GM21737 (cell line): ENCODE measurements around the gene BTNL9.
"Not testable (repeated sequence)": the region's sequence is repeated elsewhere in the genome, so short reads cannot be mapped to it uniquely, and the experiment has no call there.

Source experiments
- ATAC-seq: cut with Tn5 transposase; IDR thresholded peaks from one replicate; pipeline ENCODE4 v1.9.1; 2021; ENCODE audit warnings: mild to moderate bottlenecking, moderate library complexity; ENCODE audit not compliant: unreplicated experiment

The BTNL9 gene

DNA sequence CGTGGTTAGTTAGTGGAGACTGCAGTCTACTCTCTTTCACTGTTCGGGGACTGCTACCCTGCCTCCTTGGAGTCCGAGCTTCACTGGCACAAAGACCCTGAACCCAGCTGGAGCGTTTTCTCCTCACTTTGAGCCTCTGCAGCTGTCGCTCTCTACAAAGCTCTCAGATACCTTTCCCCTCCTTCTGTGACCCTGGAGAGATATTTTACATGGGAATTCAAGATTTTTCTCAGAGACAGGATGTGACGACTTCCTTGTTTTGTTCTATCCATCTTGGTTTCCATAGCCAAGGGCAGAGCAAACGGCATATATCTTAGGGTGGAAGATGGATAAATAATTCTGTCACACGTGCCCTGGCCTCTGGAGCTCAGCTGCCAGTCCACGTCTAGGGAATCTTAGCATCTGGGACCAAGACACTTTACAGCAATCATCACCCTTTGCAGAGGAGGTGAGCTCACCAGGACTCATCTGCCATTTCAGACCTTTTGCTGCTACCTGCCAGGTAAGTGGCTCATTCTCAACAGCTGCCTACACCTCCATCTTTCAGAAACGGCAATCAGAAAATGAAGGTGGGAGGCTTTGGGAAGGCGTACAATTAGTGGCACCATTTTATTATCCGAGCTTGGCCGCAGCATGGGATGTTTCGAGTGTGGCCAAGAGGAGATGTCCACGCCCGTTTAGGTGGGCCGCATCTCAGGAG lies at the start of gene BTNL9:
Gene BTNL9, plus strand, starts transcription at position 336 of the 700 bp plus-strand sequence. CDS start 5,224 bp downstream, outside the sequence.
- ATAC-seq = no peak

- ATAC-seq = no peak
These were observed 49.2 kb upstream of the BTNL9 start for GRCh38 chr5:180990882-180991242.

- no peak for ATAC-seq
These were observed 38.1 kb upstream of the BTNL9 start for GRCh38 chr5:181001947-181002346.

DNA sequence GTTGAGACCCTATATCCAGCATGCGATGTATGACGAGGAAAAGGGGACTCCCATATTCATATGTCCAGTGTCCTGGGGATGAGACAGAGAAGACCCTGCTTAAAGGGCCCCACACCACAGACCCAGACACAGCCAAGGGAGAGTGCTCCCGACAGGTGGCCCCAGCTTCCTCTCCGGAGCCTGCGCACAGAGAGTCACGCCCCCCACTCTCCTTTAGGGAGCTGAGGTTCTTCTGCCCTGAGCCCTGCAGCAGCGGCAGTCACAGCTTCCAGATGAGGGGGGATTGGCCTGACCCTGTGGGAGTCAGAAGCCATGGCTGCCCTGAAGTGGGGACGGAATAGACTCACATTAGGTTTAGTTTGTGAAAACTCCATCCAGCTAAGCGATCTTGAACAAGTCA lies 34.3 kb upstream of the BTNL9 start:
- no peak for ATAC-seq

DNA sequence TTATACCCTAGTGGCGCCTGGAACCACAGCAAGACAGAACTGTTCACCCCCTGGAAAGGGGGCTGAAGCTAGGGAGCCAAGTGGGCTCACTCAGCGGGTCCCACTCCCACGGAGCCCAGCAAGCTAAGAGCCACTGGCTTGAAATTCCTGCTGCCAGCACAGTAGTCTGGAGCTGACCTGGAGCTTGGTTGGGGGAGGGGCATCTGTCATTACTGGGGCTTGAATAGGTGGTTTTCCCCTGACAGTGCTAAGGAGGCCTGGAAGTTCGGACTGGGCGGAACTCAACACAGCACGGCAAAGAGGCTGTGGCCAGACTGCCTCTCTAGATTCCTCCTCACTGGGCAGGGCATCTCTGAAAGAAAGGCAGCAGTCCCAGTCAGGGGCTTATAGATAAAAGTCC lies 31.9 kb upstream of the BTNL9 start:
- ATAC-seq = no peak

DNA sequence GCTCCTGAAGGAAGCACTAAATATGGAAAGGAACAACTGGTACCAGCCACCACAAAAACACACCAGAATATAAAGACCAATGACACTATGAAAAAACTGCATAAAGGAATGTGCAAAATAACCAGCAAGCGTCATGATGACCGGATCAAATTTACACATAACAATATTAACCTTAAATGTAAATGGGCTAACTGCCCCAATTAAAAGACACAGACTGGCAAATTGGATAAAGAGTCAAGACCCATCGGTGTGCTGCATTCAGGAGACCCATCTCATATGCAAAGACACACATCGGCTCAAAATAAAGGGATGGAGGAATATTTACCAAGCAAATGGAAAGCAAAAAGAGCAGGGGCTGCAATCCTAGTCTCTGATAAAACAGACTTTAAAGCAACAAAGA lies 30.0 kb upstream of the BTNL9 start:
- not testable (repeated sequence) for ATAC-seq

DNA sequence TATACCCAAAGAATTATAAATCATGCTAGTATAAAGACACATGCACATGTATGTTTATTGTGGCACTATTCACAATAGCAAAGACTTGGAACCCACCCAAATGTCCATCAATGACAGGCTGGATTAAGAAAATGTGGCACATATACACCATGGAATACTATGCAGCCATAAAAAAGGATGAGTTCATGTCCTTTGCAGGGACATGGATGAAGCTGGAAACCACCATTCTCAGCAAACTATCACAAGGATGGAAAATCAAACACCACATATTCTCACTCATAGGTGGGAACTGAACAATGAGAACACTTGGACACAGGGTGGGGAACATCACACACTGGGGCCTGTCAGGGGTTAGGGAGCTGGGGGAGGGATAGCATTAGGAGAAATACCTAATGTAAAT lies 25.4 kb upstream of the BTNL9 start:
- not testable (repeated sequence) for ATAC-seq

DNA sequence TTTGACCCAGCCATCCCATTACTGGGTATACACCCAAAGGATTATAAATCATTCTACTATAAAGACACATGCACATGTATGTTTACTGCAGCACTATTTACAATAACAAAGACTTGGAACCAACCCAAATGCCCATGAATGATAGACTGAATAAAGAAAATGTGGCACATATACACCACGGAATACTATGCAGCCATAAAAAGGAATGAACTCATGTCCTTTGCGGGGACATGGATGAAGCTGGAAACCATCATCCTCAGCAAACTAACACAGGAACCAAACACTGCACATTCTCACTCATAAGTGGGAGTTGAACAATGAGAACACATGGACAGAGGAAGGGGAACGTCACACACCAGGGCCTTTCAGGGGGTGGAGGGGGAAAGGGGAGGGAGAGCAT lies 22.6 kb upstream of the BTNL9 start:
- not testable (repeated sequence) for ATAC-seq

DNA sequence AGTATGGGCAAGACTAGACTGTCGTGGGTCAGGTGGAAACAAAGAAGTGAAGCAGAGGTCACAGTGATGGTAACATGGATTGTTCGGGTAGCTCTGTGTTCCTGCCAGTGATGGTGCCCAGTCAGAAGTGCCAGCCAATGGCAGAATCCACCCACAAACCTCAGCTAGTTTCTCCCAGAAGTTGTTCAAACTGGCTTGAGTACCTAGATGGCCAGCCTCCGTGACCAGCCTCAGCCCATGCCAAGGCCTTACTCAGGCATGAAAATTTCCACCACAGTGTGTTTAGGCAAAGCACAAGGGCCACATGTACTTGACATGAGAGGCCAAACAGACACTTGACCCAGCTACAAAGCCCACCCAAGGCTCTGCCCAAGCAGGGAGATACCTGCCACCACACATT lies 19.4 kb upstream of the BTNL9 start:
- ATAC-seq = no peak

DNA sequence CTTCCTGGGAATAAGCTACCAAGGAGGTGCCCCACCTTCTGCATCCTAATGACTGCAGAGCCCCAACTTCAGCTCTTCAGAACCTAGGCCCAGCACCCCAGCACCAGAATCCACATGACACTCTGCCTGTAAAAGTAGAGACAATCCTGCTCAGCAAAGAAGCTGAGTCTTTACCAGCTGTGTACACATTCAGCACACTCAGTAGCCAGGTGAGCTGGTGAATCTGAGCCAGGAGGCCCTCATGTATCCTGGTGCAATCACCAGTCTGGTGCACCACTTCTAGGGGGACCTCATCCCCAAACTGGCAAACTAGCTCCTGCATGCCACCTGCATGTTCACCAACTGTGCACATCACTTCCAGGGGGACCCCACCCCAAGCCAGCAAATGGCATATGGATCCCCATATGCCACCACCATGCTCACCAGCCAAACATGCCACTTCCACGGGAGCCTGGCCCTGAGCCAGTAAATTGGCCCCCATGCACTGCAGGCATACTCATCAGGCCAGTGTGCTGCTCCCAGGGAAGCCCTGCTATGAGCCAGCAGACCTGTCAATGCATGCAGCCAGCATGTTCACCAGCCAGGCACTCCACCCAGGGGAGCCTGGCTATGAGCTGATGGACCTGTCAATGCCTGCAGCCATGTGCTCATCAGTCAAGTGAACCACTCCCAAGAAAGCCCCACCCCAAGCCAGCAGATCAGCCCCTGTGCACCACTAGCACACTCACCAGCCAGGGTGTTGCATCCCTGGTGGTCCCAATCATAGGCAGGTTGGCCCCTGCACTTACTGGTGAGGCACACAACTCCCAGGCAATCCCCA lies 15.6 kb upstream of the BTNL9 start:
- no peak for ATAC-seq

DNA sequence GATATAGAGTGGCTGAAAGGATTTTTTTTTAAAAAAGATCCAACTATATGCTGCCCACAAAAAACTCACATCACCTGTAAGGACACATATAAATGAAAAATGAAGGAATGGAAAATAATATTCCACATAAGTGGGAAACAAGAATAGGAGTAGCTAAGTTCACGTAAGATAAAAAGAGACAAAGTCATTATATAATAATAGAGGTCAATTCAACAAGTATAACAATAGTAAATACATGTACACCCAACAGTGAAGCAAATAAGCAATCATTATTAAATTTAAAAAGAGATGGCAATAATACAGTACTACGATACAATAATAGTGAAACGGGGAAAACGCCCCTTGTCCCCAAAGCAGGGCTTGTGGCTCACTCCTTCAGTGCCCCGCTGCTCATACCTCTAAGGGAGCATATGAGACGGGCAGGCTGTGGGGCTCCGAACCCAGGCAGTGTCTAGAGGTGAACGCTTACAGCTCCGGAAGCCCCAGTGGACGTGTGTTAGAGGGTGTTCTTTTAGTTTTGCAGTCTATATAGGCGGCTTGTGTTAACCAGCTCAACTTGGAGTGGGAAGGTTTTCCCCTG lies 12.5 kb upstream of the BTNL9 start:
- ATAC-seq = no peak

GRCh38 chr5:181028032-181028819 lies 11.8 kb upstream of the BTNL9 start:
- no peak for ATAC-seq

- ATAC-seq = no peak
These were observed 8.3 kb upstream of the BTNL9 start for GRCh38 chr5:181031716-181032115.

GRCh38 chr5:181035991-181036815 lies 3.9 kb upstream of the BTNL9 start:
- ATAC-seq = no peak

DNA sequence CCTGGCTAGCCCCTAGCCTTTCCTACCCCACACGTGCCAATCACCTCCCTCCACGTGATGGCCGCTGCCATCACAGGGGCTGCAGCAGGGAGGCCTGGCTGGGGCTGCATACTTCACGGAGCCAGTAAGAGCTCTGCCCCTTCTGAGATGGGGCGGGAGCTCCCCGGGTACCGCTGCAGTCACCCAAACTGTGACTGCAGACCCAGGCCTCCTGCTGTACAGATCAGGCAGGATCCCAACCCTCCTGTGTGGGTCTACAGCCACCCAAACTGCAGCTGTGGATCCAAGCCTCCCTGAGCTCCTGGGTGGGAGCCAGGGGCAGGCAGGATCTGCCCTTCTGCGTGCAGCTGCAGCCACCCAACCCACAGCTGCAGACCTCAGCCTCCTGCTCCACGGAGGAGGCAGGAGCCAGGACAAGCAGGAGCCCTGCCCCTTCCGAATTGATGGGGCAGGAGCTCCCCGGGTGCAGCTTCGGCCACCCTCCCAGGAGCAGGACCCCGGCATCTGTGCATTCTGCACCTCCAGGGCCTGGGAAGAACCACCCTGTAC lies 3.2 kb upstream of the BTNL9 start:
- no peak for ATAC-seq

- ATAC-seq = no peak
These were observed 2.7 kb upstream of the BTNL9 start for GRCh38 chr5:181037365-181037861.

DNA sequence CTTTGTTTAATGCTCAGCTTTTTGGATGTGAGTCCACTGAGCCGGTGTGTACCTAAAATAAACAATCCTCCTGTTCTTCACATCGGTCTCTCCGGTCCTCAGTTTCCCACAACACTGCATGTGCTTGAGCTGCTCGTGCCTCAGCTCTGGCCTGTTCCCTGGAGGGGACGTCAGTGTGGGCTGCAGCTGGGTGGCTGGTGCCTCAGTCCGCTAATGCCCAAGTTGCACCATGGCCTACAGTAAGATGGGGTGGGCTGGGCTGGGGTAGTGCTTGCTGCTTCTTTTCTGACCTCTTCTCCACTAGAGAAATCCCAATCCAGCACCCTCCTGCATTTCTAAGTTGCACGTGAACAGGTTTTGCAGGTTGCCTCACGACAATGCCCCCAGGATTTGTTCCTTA lies 595 bp upstream of the BTNL9 start:
- no peak for ATAC-seq

- no peak for ATAC-seq
These were observed 522 bp downstream of the BTNL9 start for GRCh38 chr5:181040631-181040945.

- no peak for ATAC-seq
These were observed 977 bp downstream of the BTNL9 start for GRCh38 chr5:181041043-181041442.
